SK-N-SH treated with all-trans-retinoic acid at 6 μM for 48 hours (cell line): Measurements from ENCODE around the gene MYO5C.

Experiments
- ATAC-seq: fragments of 200-7000 bp; cut with Tn5 transposase; 3 replicates; pipeline ENCODE4 v1.9.1; 2020; ENCODE audit warnings: mild to moderate bottlenecking, moderate library complexity
- ARNTL ChIP-seq: fragments of 450-650 bp; formaldehyde crosslinking; IDR thresholded peaks from 2 replicates; pipeline ENCODE4 v1.5.0; 2020; ENCODE audit warnings: low read depth, mild to moderate bottlenecking, moderate library complexity, borderline replicate concordance
- CSDC2 ChIP-seq: fragments of 250-450 bp; sonication (Bioruptor Pico); IDR thresholded peaks from 2 replicates; pipeline ENCODE4 v1.5.0; 2020; ENCODE audit warnings: mild to moderate bottlenecking, moderate library complexity
- ESRRG ChIP-seq: fragments of 250-450 bp; sonication (Bioruptor Pico); IDR thresholded peaks from 2 replicates; pipeline ENCODE4 v1.6.1; 2021; ENCODE audit warnings: mild to moderate bottlenecking
- GLIS3 ChIP-seq: fragments of 250-450 bp; sonication (Bioruptor Pico); IDR thresholded peaks from 2 replicates; pipeline ENCODE4 v1.5.0; 2020; ENCODE audit warnings: mild to moderate bottlenecking, moderate library complexity
- ISL1 ChIP-seq: fragments of 250-450 bp; sonication (Bioruptor Pico); IDR thresholded peaks from 2 replicates; pipeline ENCODE4 v2.1.2; 2022; ENCODE audit warnings: mild to moderate bottlenecking, moderate library complexity
- OSR1 ChIP-seq: fragments of 250-450 bp; sonication (Bioruptor Pico); IDR thresholded peaks from 2 replicates; pipeline ENCODE4 v1.8.0; 2022; ENCODE audit warnings: moderate library complexity, mild to moderate bottlenecking, inconsistent platforms
- PPARA ChIP-seq: fragments of 250-450 bp; sonication (Bioruptor Pico); IDR thresholded peaks from 2 replicates; pipeline ENCODE4 v1.5.0; 2020; ENCODE audit warnings: mild to moderate bottlenecking, borderline replicate concordance
- RARB ChIP-seq: fragments of 250-450 bp; sonication (Bioruptor Pico); IDR thresholded peaks from 2 replicates; pipeline ENCODE4 v1.8.0; 2021; ENCODE audit warnings: mild to moderate bottlenecking, moderate library complexity
- SNAI2 ChIP-seq: fragments of 250-450 bp; sonication (Bioruptor Pico); IDR thresholded peaks from 2 replicates; pipeline ENCODE4 v1.5.0; 2020; ENCODE audit warnings: mild to moderate bottlenecking, moderate library complexity
- TOX ChIP-seq: fragments of 250-450 bp; sonication (Bioruptor Pico); IDR thresholded peaks from 2 replicates; pipeline ENCODE4 v1.8.0; 2021; ENCODE audit warnings: mild to moderate bottlenecking, moderate library complexity, borderline replicate concordance
- ZFP3 ChIP-seq: fragments of 250-450 bp; sonication (Bioruptor Pico); IDR thresholded peaks from 2 replicates; pipeline ENCODE4 v1.5.0; 2020; ENCODE audit warnings: mild to moderate bottlenecking, moderate library complexity
- ZFP30 ChIP-seq: fragments of 450-650 bp; formaldehyde crosslinking; IDR thresholded peaks from 2 replicates; pipeline ENCODE4 v1.5.0; 2022; ENCODE audit warnings: mild to moderate bottlenecking, moderate library complexity
- ZNF565 ChIP-seq: fragments of 450-650 bp; formaldehyde crosslinking; conservative IDR thresholded peaks from 2 replicates; pipeline ENCODE4 v1.5.0; 2020; ENCODE audit warnings: low read depth, mild to moderate bottlenecking, moderate library complexity
- ZNF70 ChIP-seq: fragments of 450-650 bp; formaldehyde crosslinking; IDR thresholded peaks from 2 replicates; pipeline ENCODE4 v1.5.0; 2020; ENCODE audit warnings: mild to moderate bottlenecking, moderate library complexity
- ZNF8 ChIP-seq: fragments of 450-650 bp; formaldehyde crosslinking; IDR thresholded peaks from 2 replicates; pipeline ENCODE4 v1.5.0; 2020; ENCODE audit warnings: mild to moderate bottlenecking, moderate library complexity
- TF ChIP-seq, protein P1 (sequence below): fragments of 250-450 bp; sonication (Bioruptor Pico); IDR thresholded peaks from 2 replicates; pipeline ENCODE4 v1.8.0; 2020; ENCODE audit warnings: mild to moderate bottlenecking, moderate library complexity, borderline replicate concordance
- TF ChIP-seq, protein P2 (sequence below): fragments of 250-450 bp; sonication (Bioruptor Pico); IDR thresholded peaks from 2 replicates; pipeline ENCODE4 v1.8.0; 2021; ENCODE audit warnings: low read depth, mild to moderate bottlenecking, moderate library complexity, borderline replicate concordance
- TF ChIP-seq, protein P3 (sequence below): fragments of 250-450 bp; sonication (Bioruptor Pico); IDR thresholded peaks from 2 replicates; pipeline ENCODE4 v1.5.0; 2020; ENCODE audit warnings: mild to moderate bottlenecking, moderate library complexity
- TF ChIP-seq, protein P4 (sequence below): fragments of 250-450 bp; sonication (Bioruptor Pico); IDR thresholded peaks from 2 replicates; pipeline ENCODE4 v1.5.1; 2021; ENCODE audit warnings: mild to moderate bottlenecking, moderate library complexity
- TF ChIP-seq, protein P5 (sequence below): fragments of 250-450 bp; sonication (Bioruptor Pico); IDR thresholded peaks from 2 replicates; pipeline ENCODE4 v1.5.1; 2020; ENCODE audit warnings: low read depth, mild to moderate bottlenecking, moderate library complexity

MYO5C gene

DNA sequence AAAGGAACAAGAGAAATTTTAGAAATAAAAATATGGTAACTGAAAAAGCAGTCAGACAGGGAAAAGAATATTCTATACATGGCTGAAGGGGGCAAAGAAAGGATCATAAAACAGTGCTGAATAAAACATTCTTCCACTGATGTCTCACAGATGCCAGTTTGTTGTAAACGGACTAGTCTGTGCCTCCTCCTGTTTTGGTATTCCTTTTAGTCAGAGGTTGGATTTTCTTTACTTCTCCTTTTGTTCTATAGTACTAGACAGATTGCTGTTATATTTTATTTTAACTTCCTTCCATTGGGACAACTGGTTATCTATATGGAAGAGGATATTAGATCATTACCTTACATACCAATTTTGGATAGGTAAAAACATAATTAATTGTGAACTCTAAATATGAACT, 88.4 kb downstream of the MYO5C start (continued):
- no peak for TF ChIP-seq ARNTL (CRISPR knock-in tag)
- no peak for TF ChIP-seq OSR1 (CRISPR knock-in tag)

DNA sequence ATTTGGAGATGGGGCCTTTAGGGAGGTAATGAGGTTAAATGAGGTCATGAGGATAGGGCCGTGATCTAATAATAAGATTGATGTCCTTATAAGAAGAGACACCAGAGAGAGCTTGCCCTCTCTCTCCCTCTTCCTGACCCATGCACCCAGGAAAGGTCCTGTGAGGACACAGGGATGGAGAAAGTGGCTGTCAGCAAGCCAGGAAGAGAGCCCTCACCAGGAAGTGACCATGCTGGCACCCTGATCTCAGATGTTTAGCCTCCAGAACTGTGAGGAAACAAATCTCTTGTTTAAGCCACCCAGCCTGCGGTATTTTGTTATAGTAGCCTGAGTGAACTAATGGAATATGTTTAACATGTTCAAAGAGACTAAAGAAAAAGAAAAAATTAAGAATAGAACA, 89.2 kb downstream of the MYO5C start:
- no peak; the same call in 1 of the 3 replicates for ATAC-seq
- TF ChIP-seq, protein P1, sequence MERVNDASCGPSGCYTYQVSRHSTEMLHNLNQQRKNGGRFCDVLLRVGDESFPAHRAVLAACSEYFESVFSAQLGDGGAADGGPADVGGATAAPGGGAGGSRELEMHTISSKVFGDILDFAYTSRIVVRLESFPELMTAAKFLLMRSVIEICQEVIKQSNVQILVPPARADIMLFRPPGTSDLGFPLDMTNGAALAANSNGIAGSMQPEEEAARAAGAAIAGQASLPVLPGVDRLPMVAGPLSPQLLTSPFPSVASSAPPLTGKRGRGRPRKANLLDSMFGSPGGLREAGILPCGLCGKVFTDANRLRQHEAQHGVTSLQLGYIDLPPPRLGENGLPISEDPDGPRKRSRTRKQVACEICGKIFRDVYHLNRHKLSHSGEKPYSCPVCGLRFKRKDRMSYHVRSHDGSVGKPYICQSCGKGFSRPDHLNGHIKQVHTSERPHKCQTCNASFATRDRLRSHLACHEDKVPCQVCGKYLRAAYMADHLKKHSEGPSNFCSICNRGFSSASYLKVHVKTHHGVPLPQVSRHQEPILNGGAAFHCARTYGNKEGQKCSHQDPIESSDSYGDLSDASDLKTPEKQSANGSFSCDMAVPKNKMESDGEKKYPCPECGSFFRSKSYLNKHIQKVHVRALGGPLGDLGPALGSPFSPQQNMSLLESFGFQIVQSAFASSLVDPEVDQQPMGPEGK (CRISPR knock-in tag), result no peak
- TF ChIP-seq, protein P2, sequence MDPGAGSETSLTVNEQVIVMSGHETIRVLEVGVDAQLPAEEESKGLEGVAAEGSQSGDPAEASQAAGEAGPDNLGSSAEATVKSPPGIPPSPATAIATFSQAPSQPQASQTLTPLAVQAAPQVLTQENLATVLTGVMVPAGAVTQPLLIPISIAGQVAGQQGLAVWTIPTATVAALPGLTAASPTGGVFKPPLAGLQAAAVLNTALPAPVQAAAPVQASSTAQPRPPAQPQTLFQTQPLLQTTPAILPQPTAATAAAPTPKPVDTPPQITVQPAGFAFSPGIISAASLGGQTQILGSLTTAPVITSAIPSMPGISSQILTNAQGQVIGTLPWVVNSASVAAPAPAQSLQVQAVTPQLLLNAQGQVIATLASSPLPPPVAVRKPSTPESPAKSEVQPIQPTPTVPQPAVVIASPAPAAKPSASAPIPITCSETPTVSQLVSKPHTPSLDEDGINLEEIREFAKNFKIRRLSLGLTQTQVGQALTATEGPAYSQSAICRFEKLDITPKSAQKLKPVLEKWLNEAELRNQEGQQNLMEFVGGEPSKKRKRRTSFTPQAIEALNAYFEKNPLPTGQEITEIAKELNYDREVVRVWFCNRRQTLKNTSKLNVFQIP (CRISPR knock-in tag), result no peak
- TF ChIP-seq, protein P3, sequence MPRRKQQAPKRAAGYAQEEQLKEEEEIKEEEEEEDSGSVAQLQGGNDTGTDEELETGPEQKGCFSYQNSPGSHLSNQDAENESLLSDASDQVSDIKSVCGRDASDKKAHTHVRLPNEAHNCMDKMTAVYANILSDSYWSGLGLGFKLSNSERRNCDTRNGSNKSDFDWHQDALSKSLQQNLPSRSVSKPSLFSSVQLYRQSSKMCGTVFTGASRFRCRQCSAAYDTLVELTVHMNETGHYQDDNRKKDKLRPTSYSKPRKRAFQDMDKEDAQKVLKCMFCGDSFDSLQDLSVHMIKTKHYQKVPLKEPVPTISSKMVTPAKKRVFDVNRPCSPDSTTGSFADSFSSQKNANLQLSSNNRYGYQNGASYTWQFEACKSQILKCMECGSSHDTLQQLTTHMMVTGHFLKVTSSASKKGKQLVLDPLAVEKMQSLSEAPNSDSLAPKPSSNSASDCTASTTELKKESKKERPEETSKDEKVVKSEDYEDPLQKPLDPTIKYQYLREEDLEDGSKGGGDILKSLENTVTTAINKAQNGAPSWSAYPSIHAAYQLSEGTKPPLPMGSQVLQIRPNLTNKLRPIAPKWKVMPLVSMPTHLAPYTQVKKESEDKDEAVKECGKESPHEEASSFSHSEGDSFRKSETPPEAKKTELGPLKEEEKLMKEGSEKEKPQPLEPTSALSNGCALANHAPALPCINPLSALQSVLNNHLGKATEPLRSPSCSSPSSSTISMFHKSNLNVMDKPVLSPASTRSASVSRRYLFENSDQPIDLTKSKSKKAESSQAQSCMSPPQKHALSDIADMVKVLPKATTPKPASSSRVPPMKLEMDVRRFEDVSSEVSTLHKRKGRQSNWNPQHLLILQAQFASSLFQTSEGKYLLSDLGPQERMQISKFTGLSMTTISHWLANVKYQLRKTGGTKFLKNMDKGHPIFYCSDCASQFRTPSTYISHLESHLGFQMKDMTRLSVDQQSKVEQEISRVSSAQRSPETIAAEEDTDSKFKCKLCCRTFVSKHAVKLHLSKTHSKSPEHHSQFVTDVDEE, result no peak
- no peak for TF ChIP-seq ZNF70
- no peak for TF ChIP-seq ZNF565
- no peak for TF ChIP-seq ESRRG
- TF ChIP-seq ISL1, result no peak
- TF ChIP-seq ARNTL (CRISPR knock-in tag), result no peak

DNA sequence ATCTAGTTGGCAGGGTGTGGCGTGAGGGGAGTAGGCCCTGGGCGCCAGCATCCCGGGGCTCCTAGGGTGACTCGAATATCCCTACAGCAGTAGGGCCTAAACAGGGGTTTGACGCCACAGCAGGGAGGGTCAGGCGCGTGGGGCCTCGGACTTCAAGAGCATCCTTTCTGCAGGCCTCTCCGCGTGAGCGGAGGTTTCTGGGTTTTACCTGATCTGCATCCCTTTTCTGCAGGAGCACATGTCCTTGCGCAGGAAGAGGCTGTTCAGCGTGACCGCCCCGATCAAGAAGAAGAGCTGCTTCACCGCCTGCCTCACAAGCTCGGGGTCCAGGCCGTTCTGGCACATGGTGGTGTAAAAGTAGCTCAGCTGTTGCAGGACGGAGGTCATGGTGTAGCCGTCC, 90.9 kb downstream of the MYO5C start:
- TF ChIP-seq ZNF70, result no peak
- no peak for TF ChIP-seq RARB (CRISPR knock-in tag)
- TF ChIP-seq, protein P4, sequence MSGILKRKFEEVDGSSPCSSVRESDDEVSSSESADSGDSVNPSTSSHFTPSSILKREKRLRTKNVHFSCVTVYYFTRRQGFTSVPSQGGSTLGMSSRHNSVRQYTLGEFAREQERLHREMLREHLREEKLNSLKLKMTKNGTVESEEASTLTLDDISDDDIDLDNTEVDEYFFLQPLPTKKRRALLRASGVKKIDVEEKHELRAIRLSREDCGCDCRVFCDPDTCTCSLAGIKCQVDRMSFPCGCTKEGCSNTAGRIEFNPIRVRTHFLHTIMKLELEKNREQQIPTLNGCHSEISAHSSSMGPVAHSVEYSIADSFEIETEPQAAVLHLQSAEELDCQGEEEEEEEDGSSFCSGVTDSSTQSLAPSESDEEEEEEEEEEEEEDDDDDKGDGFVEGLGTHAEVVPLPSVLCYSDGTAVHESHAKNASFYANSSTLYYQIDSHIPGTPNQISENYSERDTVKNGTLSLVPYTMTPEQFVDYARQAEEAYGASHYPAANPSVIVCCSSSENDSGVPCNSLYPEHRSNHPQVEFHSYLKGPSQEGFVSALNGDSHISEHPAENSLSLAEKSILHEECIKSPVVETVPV (CRISPR knock-in tag), result no peak
- TF ChIP-seq PPARA (CRISPR knock-in tag), result no peak
- TF ChIP-seq, protein P5, sequence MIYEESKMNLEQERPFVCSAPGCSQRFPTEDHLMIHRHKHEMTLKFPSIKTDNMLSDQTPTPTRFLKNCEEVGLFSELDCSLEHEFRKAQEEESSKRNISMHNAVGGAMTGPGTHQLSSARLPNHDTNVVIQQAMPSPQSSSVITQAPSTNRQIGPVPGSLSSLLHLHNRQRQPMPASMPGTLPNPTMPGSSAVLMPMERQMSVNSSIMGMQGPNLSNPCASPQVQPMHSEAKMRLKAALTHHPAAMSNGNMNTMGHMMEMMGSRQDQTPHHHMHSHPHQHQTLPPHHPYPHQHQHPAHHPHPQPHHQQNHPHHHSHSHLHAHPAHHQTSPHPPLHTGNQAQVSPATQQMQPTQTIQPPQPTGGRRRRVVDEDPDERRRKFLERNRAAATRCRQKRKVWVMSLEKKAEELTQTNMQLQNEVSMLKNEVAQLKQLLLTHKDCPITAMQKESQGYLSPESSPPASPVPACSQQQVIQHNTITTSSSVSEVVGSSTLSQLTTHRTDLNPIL (CRISPR knock-in tag), result no peak
- no peak for TF ChIP-seq ARNTL (CRISPR knock-in tag)
- TF ChIP-seq ESRRG, result no peak
- no peak for TF ChIP-seq TOX
- TF ChIP-seq CSDC2, result no peak
- TF ChIP-seq ZFP3 (CRISPR knock-in tag), result no peak
- TF ChIP-seq SNAI2, result no peak
- TF ChIP-seq ZFP30 (CRISPR knock-in tag), result no peak
- ATAC-seq, result no peak

DNA sequence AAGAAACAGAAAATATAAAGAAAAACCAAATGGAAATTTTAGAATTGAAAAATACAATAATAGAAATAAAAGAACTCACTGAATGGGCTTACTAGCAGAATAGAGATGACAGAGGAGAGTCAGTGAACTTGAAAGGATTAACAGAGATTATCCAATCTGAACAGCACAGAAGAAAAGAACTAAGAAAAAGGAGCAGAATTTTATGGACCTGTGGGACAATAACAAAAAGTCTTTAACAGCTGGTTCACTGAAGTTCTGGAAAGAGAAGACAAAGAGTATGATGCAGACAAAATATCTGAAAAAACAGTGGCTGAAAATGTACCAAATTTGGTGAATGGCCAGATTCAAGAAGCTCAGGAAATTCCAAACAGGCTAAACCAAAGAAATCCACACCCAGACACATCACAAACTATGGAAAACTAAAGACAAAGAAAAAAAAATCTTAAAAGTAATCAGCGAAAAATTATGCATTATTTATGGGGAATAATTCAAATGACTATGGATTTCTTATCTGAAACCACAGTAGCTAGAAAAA, 94.7 kb downstream of the MYO5C start:
- ATAC-seq, result no peak
- TF ChIP-seq GLIS3 (CRISPR knock-in tag) (no peak), ZNF8 (no peak), TOX (no peak), ZNF565 (no peak), OSR1 (CRISPR knock-in tag) (no peak), SNAI2 (no peak), CSDC2 (no peak), ISL1 (no peak)
- TF ChIP-seq, protein P1 (CRISPR knock-in tag), result no peak
- TF ChIP-seq, protein P3, result no peak
- TF ChIP-seq, protein P5 (CRISPR knock-in tag), result no peak
